Muscle layer of duodenum (tissue), 2 donors: ENCODE measurements around the gene ENDOV.

Experiments used
- H3K27ac ChIP-seq: one replicate; pipeline ENCODE4 v1.7.0; 2013; ENCODE audit warnings: mild to moderate bottlenecking, low read length
- H3K27me3 ChIP-seq: one replicate; pipeline ENCODE4 v1.7.0; 2013; ENCODE audit warnings: low read depth, mild to moderate bottlenecking, control low read depth, low read length
- H3K36me3 ChIP-seq, 2 donors: one replicate each; pipeline ENCODE4 v1.7.0; 2013; ENCODE audit warnings: low read length in 2 of 2, control low read depth in 1 of 2, mild to moderate bottlenecking in 1 of 2; ENCODE audit not compliant: insufficient read depth in 2 of 2, control insufficient read depth in 1 of 2
- H3K4me1 ChIP-seq, 2 donors: one replicate each; pipeline ENCODE4 v1.7.0; 2013; ENCODE audit warnings: low read length in 2 of 2, mild to moderate bottlenecking in 2 of 2, control low read depth in 1 of 2, moderate library complexity in 1 of 2; ENCODE audit not compliant: insufficient read depth in 2 of 2, control insufficient read depth in 1 of 2
- H3K4me3 ChIP-seq, 2 donors: one replicate each; pipeline ENCODE4 v1.7.0; 2013; ENCODE audit warnings: low read length in 2 of 2, low read depth in 1 of 2, mild to moderate bottlenecking in 1 of 2
- H3K9me3 ChIP-seq, 2 donors: one replicate each; pipeline ENCODE4 v1.7.0; 2013; ENCODE audit warnings: low read length in 2 of 2, control low read depth in 1 of 2, mild to moderate bottlenecking in 1 of 2; ENCODE audit not compliant: control insufficient read depth in 1 of 2
- donor health status: healthy.

ENDOV gene

GRCh38 chr17:80445007-80445725, 30.2 kb downstream of the ENDOV start:
- H3K4me1 ChIP-seq = no peaks in the 10 kb centered on the region
- H3K4me3 ChIP-seq = no peak overlapping the region
- peaks cover 0 to 8% of the 10 kb centered on the region in 2 donors for H3K36me3 ChIP-seq
- no peak overlapping the region for H3K27ac ChIP-seq
- H3K9me3 ChIP-seq = no peaks in the 10 kb centered on the region
- H3K27me3 ChIP-seq = no peaks in the 10 kb centered on the region

DNA sequence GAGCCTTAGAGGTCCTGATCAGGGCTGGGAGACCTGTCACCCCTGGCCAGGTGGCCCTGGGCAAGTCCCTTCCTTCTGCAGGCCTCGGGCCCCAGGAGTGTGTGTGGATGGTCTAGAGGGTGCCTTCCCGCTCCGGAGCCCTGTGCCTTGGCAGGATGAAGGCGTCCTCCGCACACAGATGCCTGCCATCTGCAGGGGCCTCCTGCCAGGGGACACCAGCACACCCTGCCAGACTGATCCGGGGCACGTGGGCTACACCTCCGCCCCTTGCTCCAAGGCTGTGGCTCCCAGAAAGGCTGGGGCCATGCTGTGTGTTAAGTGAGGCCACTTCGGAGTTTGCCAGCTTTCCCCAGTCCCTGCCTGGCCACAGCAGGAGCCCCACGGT, 30.8 kb downstream of the ENDOV start:
- H3K27me3 ChIP-seq = no peaks in the 10 kb centered on the region
- H3K4me3 ChIP-seq = no peak overlapping the region
- H3K36me3 ChIP-seq = peaks cover 0 to 8% of the 10 kb centered on the region in 2 donors
- H3K27ac ChIP-seq = no peak overlapping the region
- no peaks in the 10 kb centered on the region for H3K9me3 ChIP-seq
- H3K4me1 ChIP-seq = peaks cover 0 to 4% of the 10 kb centered on the region in 2 donors

- H3K27me3 ChIP-seq = no peaks in the 10 kb centered on the region
- no peak overlapping the region for H3K27ac ChIP-seq
- H3K4me1 ChIP-seq = peaks cover 0 to 5% of the 10 kb centered on the region in 2 donors
These were observed 31.9 kb downstream of the ENDOV start for GRCh38 chr17:80446645-80447405.

DNA sequence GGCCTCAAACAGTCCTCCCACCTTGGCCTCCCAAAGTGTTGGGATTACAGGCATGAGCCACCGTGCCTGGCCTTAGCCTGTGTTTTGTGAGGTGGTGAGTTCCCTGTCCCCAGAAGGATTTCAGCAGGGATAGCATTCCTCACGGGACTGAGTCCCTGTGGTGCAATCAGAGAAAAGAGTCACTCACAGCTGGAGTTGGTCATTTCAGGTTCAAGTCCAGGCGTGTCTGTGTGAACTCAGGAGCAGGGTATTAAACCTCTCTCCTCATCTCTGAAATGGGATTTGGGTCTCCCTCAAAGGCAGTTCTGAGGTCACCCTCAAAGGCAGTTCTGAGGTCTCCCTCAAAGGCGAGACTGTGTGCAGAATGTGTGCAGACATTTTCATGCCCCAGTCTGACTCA, 32.8 kb downstream of the ENDOV start:
- H3K9me3 ChIP-seq = no peaks in the 10 kb centered on the region
- H3K36me3 ChIP-seq = no peaks in the 10 kb centered on the region
- no peak overlapping the region for H3K4me3 ChIP-seq
- peaks cover 0 to 5% of the 10 kb centered on the region in 2 donors for H3K4me1 ChIP-seq
- H3K27me3 ChIP-seq = no peaks in the 10 kb centered on the region
- no peak overlapping the region for H3K27ac ChIP-seq

More at GRCh38 chr17:80446645-80447405, 31.9 kb downstream of the ENDOV start:
- H3K36me3 ChIP-seq = peaks cover 0 to 4% of the 10 kb centered on the region in 2 donors
- no peak overlapping the region for H3K4me3 ChIP-seq
- no peaks in the 10 kb centered on the region for H3K9me3 ChIP-seq

DNA sequence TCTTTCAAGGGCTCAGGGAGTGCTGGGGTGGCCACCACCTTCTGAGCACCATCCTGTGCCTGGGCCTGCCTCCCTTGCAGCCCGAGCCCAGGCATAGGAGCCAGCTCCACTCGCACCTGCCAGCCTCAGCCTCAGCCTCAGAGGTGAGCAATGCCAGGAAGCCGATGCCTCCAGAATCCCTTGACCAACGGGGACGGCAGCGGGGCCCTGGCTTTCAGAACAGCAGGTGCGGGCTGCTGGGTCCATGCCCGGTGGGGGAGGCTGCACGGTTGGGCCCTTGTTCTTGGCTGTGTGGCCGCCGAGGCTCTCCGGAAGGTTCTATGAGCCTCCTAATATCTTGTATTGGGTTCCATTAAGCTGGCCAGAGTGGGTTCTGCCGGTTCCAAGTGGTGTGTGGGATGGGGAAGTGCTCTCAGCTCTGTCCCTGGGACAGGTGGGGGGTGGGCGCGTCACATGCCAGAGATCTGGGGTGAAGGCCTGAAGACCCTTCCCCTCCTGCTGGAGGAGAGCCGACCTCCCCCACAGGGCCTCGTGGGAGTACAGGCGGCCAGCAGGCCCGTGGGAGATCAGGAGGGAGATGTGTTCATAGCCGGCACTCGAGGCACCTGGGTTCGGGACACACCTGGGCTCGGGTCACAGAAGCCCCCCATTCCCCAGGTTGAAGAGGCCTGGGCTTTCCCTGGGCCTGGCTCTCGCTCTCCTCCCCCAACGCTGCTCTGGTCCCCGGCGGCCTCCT, 34.4 kb downstream of the ENDOV start:
- no peaks in the 10 kb centered on the region for H3K27me3 ChIP-seq
- H3K4me3 ChIP-seq = no peak overlapping the region
- H3K9me3 ChIP-seq = no peaks in the 10 kb centered on the region
- no peaks in the 10 kb centered on the region for H3K36me3 ChIP-seq
- H3K4me1 ChIP-seq = peaks cover 0 to 11% of the 10 kb centered on the region in 2 donors
- H3K27ac ChIP-seq = no peak overlapping the region

GRCh38 chr17:80449930-80450576, 35.1 kb downstream of the ENDOV start:
- H3K4me1 ChIP-seq = peaks cover 0 to 11% of the 10 kb centered on the region in 2 donors
- H3K4me3 ChIP-seq = no peak overlapping the region
- H3K9me3 ChIP-seq = no peaks in the 10 kb centered on the region
- peaks cover 0 to 3% of the 10 kb centered on the region in 2 donors for H3K36me3 ChIP-seq
- no peaks in the 10 kb centered on the region for H3K27me3 ChIP-seq
- peak overlapping the region; percentile 56 for H3K27ac ChIP-seq

- Histone ChIP-seq H3K4me1 (peaks cover 0 to 20% of the 10 kb centered on the region in 2 donors), H3K4me3 (no peak overlapping the region), H3K36me3 (peaks cover 0 to 5% of the 10 kb centered on the region in 2 donors), H3K9me3 (no peaks in the 10 kb centered on the region), H3K27me3 (no peaks in the 10 kb centered on the region), H3K27ac (no peak overlapping the region)
These were observed 36.3 kb downstream of the ENDOV start for GRCh38 chr17:80451104-80451775.

DNA sequence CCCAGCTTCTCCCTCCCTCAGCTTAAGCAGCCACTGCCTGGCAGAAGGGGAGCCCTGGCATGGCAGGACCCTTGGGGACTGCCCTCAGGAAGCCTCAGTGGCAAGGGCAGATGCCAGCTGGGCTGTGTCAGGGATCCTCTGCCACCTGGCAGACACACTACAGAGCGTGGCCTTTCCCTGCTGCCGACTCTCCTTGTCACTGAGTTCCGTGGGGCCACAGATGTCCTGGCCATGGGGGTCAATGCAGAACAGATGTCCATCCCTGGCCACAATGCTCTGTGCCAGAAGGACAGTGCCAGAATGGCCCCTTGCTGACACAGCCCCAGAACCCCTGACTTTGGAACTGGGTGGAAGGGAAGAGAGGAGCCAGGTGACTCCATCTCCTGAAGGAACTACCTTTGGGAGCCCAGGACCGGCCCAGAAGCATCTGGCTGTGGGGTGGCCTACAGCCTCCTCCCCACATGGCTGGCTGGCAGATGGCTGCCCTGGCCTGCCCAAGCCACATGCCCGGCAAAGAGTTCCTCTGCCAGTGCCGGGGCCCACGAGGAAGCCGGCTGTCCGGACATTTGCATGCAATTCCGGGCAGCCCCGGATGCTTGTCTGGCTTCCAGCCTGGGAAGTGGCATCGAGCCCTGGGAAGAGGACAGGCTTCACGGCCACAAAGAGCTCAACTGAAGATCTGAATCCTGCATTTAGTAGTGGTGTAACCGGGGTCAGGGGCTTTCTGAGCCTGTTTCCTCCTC, 37.4 kb downstream of the ENDOV start:
- H3K36me3 ChIP-seq = peaks cover 0 to 5% of the 10 kb centered on the region in 2 donors
- H3K27ac ChIP-seq = no peak overlapping the region
- no peaks in the 10 kb centered on the region for H3K27me3 ChIP-seq
- H3K4me3 ChIP-seq = no peak overlapping the region
- H3K4me1 ChIP-seq = peaks cover 0 to 29% of the 10 kb centered on the region in 2 donors
- H3K9me3 ChIP-seq = no peaks in the 10 kb centered on the region

- Histone ChIP-seq H3K36me3 (peaks cover 0 to 5% of the 10 kb centered on the region in 2 donors), H3K4me1 (peaks cover 0 to 35% of the 10 kb centered on the region in 2 donors), H3K27ac (no peak overlapping the region), H3K27me3 (no peaks in the 10 kb centered on the region), H3K4me3 (peak overlapping the region in 1 of 2 donors; percentile 73), H3K9me3 (no peaks in the 10 kb centered on the region)
These were observed 38.4 kb downstream of the ENDOV start for GRCh38 chr17:80453126-80453997.
